GM18909 (cell line): ENCODE results near the gene TF.
"Not testable (repeated sequence)": the region's sequence is repeated elsewhere in the genome, so short reads cannot be mapped to it uniquely, and the experiment has no call there.

Source experiments
- ATAC-seq: cut with Tn5 transposase; IDR thresholded peaks from one replicate; pipeline ENCODE4 v1.9.1; 2021; ENCODE audit warnings: mild to moderate bottlenecking; ENCODE audit not compliant: unreplicated experiment, poor library complexity

TF gene

GRCh38 chr3:133745981-133746711, at the start of gene TF:
Gene TF, plus strand, starts transcription at chr3:133746393. Its CDS starts 48 bp downstream, at chr3:133746441.
- no peak for ATAC-seq

DNA sequence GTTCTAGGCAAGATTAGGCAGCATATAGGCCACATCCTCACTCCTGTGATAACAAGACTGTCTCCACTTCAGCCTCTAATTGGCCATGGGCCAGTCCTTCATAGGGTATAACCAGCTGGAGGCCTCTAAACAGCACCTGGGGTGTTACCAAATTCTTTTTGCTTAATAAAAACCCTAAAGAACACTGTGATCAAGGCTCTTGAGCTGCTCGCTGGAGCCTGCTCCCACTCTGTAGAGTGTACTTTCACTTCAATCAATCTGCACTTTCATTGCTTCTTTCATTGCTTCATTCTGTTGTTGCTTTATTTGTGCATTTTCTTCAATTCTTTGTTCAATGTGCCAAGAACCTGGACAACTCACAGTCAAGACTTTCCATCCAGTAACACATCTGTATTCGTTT, 48.2 kb upstream of the TF start:
- ATAC-seq: no peak

- ATAC-seq: no peak
Measured at GRCh38 chr3:133699467-133699866, 46.7 kb upstream of the TF start.

DNA sequence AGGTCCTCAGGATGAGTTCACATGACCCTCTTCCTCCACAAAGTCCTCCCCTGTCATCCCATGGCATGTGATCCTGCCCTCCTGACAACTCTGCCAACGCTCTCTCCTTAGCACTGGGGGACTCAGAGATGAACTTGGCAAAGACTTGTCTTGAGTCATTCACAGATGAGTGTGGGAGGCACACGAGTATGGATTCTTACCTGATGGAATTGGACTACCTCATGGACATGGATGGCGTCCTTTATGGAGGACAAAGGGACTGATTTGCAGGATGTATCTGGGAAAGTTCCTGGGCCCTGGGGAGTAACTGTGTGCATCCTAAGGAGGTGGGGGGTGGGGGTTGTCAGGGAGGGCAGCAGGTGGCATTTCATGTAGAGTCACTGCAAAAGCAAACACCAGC, 46.3 kb upstream of the TF start:
- no peak for ATAC-seq

DNA sequence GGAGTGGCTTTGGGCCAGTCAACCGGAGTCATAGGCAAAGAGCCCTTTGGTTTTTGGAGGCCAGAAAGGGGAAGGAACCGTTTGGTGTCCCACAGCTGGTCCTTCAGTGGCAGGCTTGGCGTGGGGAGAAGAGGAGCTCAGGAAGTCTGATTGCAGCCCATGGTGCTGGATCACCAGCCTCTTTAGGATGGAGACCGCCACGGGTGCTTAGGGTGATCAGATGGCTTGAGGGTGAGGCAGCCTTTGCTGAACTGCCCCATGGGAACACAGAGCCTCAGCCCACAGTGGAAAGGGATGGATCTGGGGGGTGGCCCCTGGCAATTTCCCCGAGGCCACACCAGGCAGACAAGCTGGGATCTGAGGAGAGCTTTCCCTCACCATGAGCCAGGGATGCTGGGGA, 45.8 kb upstream of the TF start:
- no peak for ATAC-seq

GRCh38 chr3:133701435-133702358, 44.5 kb upstream of the TF start:
- no peak for ATAC-seq

DNA sequence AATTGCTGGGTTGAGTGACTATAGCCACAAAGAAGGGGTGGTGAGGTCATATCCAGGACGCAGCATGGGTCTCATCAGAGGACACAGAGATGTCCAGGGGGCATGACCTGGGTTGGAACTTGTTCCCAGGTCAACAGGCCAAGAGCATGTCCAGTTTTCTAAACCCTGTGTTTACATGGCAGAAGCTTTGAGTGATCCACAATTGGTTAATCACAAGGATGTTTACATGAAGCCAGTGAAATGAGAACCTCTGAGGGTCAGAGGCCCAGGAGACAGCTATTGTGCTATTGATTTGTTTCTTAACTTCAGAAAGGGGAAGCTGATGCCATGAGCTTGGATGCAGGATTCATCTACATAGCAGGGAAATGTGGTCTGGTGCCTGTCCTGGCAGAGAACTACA, 42.3 kb upstream of the TF start:
- ATAC-seq: no peak

DNA sequence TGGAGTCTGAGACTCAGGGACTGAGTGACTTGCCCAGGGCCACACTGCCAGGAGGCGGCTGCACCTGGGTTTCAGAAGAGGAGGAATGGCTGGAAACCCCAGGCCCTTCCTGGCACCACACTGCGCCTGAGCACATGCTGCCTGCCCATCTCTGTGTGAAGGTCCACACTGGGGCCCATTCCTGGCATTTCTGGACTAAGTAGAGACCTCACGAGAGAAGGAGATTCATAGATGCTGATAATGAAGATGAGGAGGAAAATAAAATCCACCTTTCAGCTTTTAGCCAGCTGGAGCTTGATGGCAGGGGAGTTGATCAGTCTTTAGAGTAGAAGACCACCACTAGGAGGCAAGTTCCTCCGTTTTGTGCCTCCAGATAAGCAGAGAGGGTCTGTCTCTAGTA, 40.2 kb upstream of the TF start:
- ATAC-seq: no peak

GRCh38 chr3:133709139-133709750, 36.9 kb upstream of the TF start:
- ATAC-seq: no peak

DNA sequence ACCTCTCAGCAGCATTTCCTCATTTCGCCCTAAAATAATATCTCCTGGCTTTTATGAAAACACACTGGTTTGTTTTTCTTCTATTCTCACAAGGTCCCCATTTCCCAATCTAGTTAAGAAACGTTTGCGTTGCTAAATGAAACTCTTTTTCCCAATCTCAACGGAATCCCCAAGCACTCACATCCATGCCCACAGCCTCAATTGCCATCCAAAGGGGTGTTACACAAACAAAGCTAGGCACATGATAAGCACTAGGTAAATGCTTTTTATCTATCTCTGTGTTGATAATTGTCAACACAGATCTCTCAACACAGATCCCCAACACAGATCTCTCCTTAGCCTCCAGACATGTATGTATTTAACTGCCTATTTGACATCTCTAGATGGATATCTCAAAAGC, 35.2 kb upstream of the TF start:
- no peak for ATAC-seq

- ATAC-seq: no peak
Measured at GRCh38 chr3:133712017-133712416, 34.2 kb upstream of the TF start.

DNA sequence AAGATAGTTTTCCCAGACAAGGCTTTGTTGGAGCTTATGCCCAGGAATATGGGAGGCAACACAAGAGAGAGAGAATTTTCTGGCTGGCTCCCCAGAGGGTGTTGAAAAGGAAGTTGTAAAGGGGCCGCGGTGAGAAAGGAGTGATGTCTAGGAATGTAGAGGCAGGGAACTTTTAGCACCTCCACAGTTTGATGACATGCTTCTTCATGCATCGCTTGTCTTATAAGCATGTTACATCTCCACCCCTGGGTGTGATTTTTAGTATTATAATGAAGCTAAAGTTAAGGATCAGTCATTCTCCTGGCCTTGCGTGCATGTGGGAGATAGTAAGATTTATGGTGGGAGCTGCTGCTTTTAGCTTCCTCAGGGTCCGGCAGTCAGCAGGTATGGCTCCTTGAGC, 32.8 kb upstream of the TF start:
- no peak for ATAC-seq

- ATAC-seq: no peak
Measured at GRCh38 chr3:133717424-133717823, 28.8 kb upstream of the TF start.

DNA sequence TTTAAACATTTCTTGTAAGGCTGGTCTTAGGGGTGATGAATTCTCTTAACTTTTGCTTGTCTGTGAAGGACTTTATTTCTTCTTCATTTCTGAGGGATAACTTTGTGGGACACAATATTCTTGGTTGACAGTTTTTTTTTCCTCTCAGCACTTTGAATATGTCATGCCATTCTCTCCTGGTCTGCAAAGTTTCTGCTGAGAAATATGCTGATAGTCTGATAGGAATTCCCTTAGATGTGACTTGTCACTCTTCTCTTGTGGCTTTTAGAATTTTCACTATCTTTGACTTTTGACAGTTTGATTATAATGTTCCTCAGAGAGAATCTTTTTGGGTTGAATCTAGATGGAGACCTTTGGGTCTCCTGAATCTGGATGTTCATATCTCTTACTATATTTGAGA, 23.3 kb upstream of the TF start:
- no peak for ATAC-seq

GRCh38 chr3:133730993-133731392, 15.2 kb upstream of the TF start:
- ATAC-seq: no peak

DNA sequence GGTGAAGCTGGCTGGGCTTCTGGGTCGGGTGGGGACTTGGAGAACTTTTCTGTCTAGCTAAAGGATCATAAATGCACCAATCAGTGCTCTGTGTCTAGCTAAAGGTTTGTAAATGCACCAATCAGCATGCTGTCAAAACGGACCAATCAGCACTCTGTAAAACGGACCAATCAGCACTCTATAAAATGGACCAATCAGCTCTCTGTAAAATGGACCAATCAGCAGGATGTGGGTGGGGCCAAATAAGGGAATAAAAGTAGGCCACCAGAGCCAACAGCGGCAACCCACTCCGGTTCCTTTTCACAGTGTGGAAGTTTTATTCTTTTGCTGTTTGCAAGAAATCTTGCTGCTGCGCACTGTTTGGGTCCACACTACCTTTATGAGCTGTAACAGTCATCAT, 14.0 kb upstream of the TF start:
- not testable (repeated sequence) for ATAC-seq

GRCh38 chr3:133733226-133733625, 13.0 kb upstream of the TF start:
- ATAC-seq: no peak

- ATAC-seq: no peak
Measured at GRCh38 chr3:133734305-133734704, 11.9 kb upstream of the TF start.

DNA sequence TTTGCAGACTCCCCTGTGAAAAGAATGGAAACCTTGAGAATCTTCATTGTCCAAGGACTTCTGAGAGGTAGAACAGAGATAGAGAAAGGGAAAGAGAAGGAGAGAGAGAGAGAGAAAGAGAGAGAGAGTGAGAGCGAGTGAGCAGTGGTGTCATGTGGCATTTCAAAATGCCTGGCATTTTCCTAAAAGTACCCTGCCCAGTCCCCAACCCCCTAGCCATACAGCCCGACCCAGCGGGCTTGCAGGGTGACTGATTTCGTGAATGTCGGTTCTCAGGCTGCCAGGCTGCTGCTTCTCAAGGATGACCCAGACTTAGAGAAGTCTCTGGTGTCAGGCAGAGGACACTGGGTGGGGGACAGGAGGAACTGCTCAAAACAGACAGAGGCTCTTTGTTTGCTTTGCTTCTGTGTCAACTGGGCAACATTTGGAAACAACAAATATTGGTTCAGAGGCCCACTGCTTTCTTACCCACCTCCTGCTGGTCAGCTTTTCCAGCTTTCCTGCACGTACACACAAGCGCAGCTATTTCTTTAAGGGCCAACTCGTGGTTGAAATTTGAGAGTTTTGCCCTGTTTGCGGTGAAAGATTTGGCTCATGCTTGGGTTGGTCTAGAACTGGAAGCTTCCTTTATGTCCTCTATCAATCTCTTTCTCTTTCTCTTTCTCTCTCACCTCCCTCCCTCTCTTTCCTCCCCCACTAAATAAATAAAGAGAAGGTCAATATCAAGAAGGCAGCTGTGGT, 3.7 kb upstream of the TF start:
- no peak for ATAC-seq

GRCh38 chr3:133744241-133744640, 2.0 kb upstream of the TF start:
- ATAC-seq: no peak

- no peak for ATAC-seq
Measured at GRCh38 chr3:133745108-133745507, 1.1 kb upstream of the TF start.
